ENCODE data around the gene MAGOH.

DNA sequence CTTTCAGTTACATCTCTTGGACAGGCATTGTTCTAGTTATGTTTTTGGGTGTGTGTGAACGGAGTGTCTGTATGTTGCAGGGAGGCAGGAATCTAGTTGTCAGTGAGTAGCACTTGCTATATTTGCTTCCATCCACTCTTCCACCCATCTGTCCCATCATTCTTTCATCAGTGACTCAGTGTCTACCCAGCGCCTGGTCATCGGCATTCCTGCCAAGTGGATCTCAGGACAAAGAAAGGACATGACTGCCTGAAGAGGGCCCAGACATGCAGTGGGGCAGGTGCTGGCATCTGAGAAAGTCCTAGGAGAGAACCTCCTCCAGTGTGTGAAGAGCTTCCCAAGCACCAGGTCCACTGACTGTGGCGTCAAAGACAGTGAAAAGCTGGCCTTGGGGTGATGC lies 27.3 kb upstream of the MAGOH start:
- TF ChIP-seq BACH2 (CRISPR knock-in tag; IDR thresholded peaks at IDR 0.05; ENCODE audit: borderline replicate concordance), result no peak
- TF ChIP-seq, protein P1, sequence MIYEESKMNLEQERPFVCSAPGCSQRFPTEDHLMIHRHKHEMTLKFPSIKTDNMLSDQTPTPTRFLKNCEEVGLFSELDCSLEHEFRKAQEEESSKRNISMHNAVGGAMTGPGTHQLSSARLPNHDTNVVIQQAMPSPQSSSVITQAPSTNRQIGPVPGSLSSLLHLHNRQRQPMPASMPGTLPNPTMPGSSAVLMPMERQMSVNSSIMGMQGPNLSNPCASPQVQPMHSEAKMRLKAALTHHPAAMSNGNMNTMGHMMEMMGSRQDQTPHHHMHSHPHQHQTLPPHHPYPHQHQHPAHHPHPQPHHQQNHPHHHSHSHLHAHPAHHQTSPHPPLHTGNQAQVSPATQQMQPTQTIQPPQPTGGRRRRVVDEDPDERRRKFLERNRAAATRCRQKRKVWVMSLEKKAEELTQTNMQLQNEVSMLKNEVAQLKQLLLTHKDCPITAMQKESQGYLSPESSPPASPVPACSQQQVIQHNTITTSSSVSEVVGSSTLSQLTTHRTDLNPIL (CRISPR knock-in tag; IDR thresholded peaks at IDR 0.05; ENCODE audit: low read depth), result no peak
- TF ChIP-seq ZC3H10 (CRISPR knock-in tag; IDR thresholded peaks at IDR 0.05), result no peak
- no peak for TF ChIP-seq ESRRG (CRISPR knock-in tag; IDR thresholded peaks at IDR 0.05)
- no peak for TF ChIP-seq RARB (CRISPR knock-in tag; IDR thresholded peaks at IDR 0.05)
- TF ChIP-seq PATZ1 (CRISPR knock-in tag; IDR thresholded peaks at IDR 0.05; ENCODE audit: borderline replicate concordance), result no peak
- TF ChIP-seq ZNF565 (CRISPR knock-in tag; conservative IDR thresholded peaks at IDR 0.05; ENCODE audit: low read depth), result no peak
- TF ChIP-seq, protein P2, sequence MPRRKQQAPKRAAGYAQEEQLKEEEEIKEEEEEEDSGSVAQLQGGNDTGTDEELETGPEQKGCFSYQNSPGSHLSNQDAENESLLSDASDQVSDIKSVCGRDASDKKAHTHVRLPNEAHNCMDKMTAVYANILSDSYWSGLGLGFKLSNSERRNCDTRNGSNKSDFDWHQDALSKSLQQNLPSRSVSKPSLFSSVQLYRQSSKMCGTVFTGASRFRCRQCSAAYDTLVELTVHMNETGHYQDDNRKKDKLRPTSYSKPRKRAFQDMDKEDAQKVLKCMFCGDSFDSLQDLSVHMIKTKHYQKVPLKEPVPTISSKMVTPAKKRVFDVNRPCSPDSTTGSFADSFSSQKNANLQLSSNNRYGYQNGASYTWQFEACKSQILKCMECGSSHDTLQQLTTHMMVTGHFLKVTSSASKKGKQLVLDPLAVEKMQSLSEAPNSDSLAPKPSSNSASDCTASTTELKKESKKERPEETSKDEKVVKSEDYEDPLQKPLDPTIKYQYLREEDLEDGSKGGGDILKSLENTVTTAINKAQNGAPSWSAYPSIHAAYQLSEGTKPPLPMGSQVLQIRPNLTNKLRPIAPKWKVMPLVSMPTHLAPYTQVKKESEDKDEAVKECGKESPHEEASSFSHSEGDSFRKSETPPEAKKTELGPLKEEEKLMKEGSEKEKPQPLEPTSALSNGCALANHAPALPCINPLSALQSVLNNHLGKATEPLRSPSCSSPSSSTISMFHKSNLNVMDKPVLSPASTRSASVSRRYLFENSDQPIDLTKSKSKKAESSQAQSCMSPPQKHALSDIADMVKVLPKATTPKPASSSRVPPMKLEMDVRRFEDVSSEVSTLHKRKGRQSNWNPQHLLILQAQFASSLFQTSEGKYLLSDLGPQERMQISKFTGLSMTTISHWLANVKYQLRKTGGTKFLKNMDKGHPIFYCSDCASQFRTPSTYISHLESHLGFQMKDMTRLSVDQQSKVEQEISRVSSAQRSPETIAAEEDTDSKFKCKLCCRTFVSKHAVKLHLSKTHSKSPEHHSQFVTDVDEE (CRISPR knock-in tag; IDR thresholded peaks at IDR 0.05), result no peak
